Gastrocnemius medialis (tissue), 4 donors: Measurements from ENCODE around the gene COL4A1.

Experiments used
- POLR2A ChIP-seq, 2 donors: fragments of 450-650 bp; IDR thresholded peaks; one replicate each; pipeline ENCODE4 v1.6.1; 2017; ENCODE audit warnings: antibody characterized with exemption in 2 of 2, mild to moderate bottlenecking in 2 of 2, moderate library complexity in 2 of 2
- TF ChIP-seq, protein P1 (sequence below), 5 experiments: fragments of 450-650 bp in 3 of 5; fragments of 200-600 bp in 2 of 5; sonication (generic) in 2 of 5; IDR thresholded peaks in 4 of 5; conservative IDR thresholded peaks in 1 of 5; 1 replicate in 4 of 5; 2 replicates in 1 of 5; pipeline ENCODE4 v1.5.1; 2016 to 2019; ENCODE audit warnings: antibody characterized with exemption in 5 of 5, mild to moderate bottlenecking in 3 of 5, moderate library complexity in 3 of 5

DNA sequence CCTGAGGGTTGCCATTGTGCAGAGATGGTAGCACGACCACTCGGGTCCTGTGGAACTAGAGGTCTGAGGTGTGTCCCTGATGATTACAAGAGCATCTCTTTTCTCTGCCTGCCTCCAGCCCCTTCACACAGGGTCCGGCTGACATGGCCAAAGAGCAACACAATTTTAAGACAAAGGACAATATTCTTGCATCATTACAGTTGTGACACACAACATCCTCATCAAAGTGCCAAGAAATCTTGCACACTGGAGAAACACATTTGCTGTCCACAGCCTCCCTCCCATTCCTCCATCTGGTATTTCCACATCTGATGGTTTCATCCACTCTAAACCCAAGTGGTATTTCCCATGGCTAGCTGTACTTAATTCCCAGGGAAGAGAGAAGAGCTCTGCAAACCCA lies 12.8 kb downstream of the COL4A1 start:
- TF ChIP-seq, protein P1, sequence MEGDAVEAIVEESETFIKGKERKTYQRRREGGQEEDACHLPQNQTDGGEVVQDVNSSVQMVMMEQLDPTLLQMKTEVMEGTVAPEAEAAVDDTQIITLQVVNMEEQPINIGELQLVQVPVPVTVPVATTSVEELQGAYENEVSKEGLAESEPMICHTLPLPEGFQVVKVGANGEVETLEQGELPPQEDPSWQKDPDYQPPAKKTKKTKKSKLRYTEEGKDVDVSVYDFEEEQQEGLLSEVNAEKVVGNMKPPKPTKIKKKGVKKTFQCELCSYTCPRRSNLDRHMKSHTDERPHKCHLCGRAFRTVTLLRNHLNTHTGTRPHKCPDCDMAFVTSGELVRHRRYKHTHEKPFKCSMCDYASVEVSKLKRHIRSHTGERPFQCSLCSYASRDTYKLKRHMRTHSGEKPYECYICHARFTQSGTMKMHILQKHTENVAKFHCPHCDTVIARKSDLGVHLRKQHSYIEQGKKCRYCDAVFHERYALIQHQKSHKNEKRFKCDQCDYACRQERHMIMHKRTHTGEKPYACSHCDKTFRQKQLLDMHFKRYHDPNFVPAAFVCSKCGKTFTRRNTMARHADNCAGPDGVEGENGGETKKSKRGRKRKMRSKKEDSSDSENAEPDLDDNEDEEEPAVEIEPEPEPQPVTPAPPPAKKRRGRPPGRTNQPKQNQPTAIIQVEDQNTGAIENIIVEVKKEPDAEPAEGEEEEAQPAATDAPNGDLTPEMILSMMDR (IDR thresholded peaks at IDR 0.05 in 4 of 5, conservative IDR thresholded peaks at IDR 0.05 in 1 of 5) = no peak
- TF ChIP-seq POLR2A (IDR thresholded peaks at IDR 0.05) = no peak
